Sigmoid colon (tissue), 7 donors: ENCODE data around the gene GBP2. TPM values are rescaled to one million over a fixed set of nuclear protein-coding genes. Genes with fewer than 3 reads are reported as not detected.
"Not testable (repeated sequence)": the region's sequence is repeated elsewhere in the genome, so short reads cannot be mapped to it uniquely, and the experiment has no call there.

ENCODE experiments used
- DNase-seq: peaks from one replicate; pipeline ENCODE4 v3.0.0-alpha.2; 2019
- H3K27ac ChIP-seq, 4 donors: fragments of 200-600 bp; sonication (generic); one replicate each; pipeline ENCODE4 v1.5.1; 2016 to 2019; ENCODE audit warnings: mild to moderate bottlenecking in 1 of 4
- H3K27me3 ChIP-seq, 3 donors: fragments of 200-600 bp; sonication (generic); one replicate each; pipeline ENCODE4 v1.5.1; 2019; ENCODE audit warnings: mild to moderate bottlenecking in 1 of 3
- H3K36me3 ChIP-seq, 4 donors: fragments of 200-600 bp; sonication (generic); one replicate each; pipeline ENCODE4 v1.5.1; 2016 to 2019
- H3K4me1 ChIP-seq, 4 donors: fragments of 200-600 bp; sonication (generic); one replicate each; pipeline ENCODE4 v1.5.1; 2017 to 2019
- H3K4me3 ChIP-seq, 4 donors: fragments of 200-600 bp; sonication (generic); one replicate each; pipeline ENCODE4 v1.5.1; 2017 to 2019; ENCODE audit warnings: mild to moderate bottlenecking in 2 of 4, moderate library complexity in 1 of 4
- H3K9me3 ChIP-seq, 4 donors: fragments of 200-600 bp in 3 of 4; sonication (generic) in 3 of 4; one replicate each; pipeline versions ENCODE4 v1.5.1 to v1.6.1; 2013 to 2019
- CTCF ChIP-seq, 4 experiments: fragments of 450-650 bp in 3 of 4; fragments of 200-600 bp in 1 of 4; IDR thresholded peaks; one replicate each; pipeline ENCODE4 v1.5.1; 2016 to 2019; ENCODE audit warnings: antibody characterized with exemption in 4 of 4, mild to moderate bottlenecking in 3 of 4, moderate library complexity in 2 of 4
- EP300 ChIP-seq, 4 donors: sonication (generic); formaldehyde crosslinking; IDR thresholded peaks; one replicate each; pipeline ENCODE4 v1.6.1; 2017; ENCODE audit warnings: antibody characterized with exemption in 4 of 4
- POLR2A ChIP-seq, 2 donors: fragments of 450-650 bp; IDR thresholded peaks; one replicate each; pipeline ENCODE4 v1.6.1; 2016; ENCODE audit warnings: antibody characterized with exemption in 2 of 2, mild to moderate bottlenecking in 2 of 2, moderate library complexity in 2 of 2
- POLR2AphosphoS5 ChIP-seq, 4 donors: sonication (generic); formaldehyde crosslinking; IDR thresholded peaks; one replicate each; pipeline ENCODE4 v1.6.1; 2017; ENCODE audit warnings: antibody characterized with exemption in 4 of 4
- WGBS, 2 donors: extraction: QIAGEN DNeasy Blood & Tissue Kit; methylation state at CpG; one replicate each; pipeline ENCODE4 v1.1.7; 2013; 5-methylcytosine and 5-hydroxymethylcytosine counted together
- intact Hi-C: fragments of 100-400 bp; cut with DNase I; formaldehyde crosslinking; loops from one replicate; pipeline ENCODE4 v1.15.1; 2023
- polyA plus RNA-seq, 3 donors: library from polyadenylated mRNA; stranded (reverse); fragments of 200-250 nt; gene quantifications; one replicate each; pipeline ENCODE4 v1.2.3, GENCODE V29; 2013
- total RNA-seq, 4 donors: library from RNA; depleted of rRNA; stranded (reverse); fragments of >200 nt; gene quantifications; one replicate each; pipeline ENCODE4 v1.1.0, GENCODE V29; 2016
- donor health status: healthy with polysubstance abuse.
- donor health status: Bipolar disorder and iron deficiency.
- donor health status: healthy.

Gene GBP2
- total and polyA plus RNA-seq, 7 donors: 39.5 to 152 (median 115) TPM

GRCh38 chr1:89081005-89081404 is 44.9 kb downstream of the GBP2 start:
- Histone ChIP-seq H3K36me3 (no peaks in the 10 kb centered on the region), H3K27me3 (no peaks in the 10 kb centered on the region), H3K27ac (no peak overlapping the region), H3K9me3 (no peaks in the 10 kb centered on the region), H3K4me3 (no peak overlapping the region), H3K4me1 (no peaks in the 10 kb centered on the region)
- 65 to 67% methylated on average over 3 of the region's 3 CpGs for WGBS, 2 donors
- DNase-seq: no peak
- intact Hi-C loops: no loop called here
- TF ChIP-seq EP300 (IDR thresholded peaks at IDR 0.05): no peak
- TF ChIP-seq POLR2AphosphoS5 (IDR thresholded peaks at IDR 0.05): no peak
- TF ChIP-seq CTCF (IDR thresholded peaks at IDR 0.05): no peak
- TF ChIP-seq POLR2A (IDR thresholded peaks at IDR 0.05): no peak

GRCh38 chr1:89080068-89080467 is 45.8 kb downstream of the GBP2 start:
- intact Hi-C loops: not testable (repeated sequence)

GRCh38 chr1:89072466-89073065 is 53.3 kb downstream of the GBP2 start:
- DNase-seq, H3K9me3 ChIP-seq, intact Hi-C loops, H3K4me3 ChIP-seq, H3K27me3 ChIP-seq, H3K27ac ChIP-seq, H3K36me3 ChIP-seq, H3K4me1 ChIP-seq: not testable (repeated sequence)
- WGBS, 2 donors: 69 to 80% methylated on average over 8 of the region's 8 CpGs

More at GRCh38 chr1:89080068-89080467, 45.8 kb downstream of the GBP2 start:
- not testable (repeated sequence) for H3K36me3 ChIP-seq, DNase-seq, H3K4me3 ChIP-seq, H3K27ac ChIP-seq, H3K4me1 ChIP-seq, H3K9me3 ChIP-seq, H3K27me3 ChIP-seq
- 90 to 97% methylated on average over 7 of the region's 7 CpGs for WGBS, 2 donors

- WGBS, 2 donors: 86% methylated on average over 1 of the region's 1 CpG
- Histone ChIP-seq H3K4me3 (peak overlapping the region in 3 of 4 donors; percentile 5 to 29 (median 25)), H3K27ac (peak overlapping the region in 1 of 4 donors; percentile 47), H3K36me3 (no peaks in the 10 kb centered on the region), H3K4me1 (peaks cover 0 to 6% (median 2%) of the 10 kb centered on the region in 4 donors), H3K27me3 (no peaks in the 10 kb centered on the region), H3K9me3 (no peaks in the 10 kb centered on the region)
- DNase-seq: no peak
- intact Hi-C loops: no loop called here
- TF ChIP-seq EP300 (IDR thresholded peaks at IDR 0.05): no peak
- no peak for TF ChIP-seq POLR2A (IDR thresholded peaks at IDR 0.05)
- TF ChIP-seq POLR2AphosphoS5 (IDR thresholded peaks at IDR 0.05): no peak
- no peak for TF ChIP-seq CTCF (IDR thresholded peaks at IDR 0.05)
Measured at GRCh38 chr1:89070509-89070908, 55.4 kb downstream of the GBP2 start.

GRCh38 chr1:89069951-89070350 is 56.0 kb downstream of the GBP2 start:
- H3K36me3 ChIP-seq: no peaks in the 10 kb centered on the region
- H3K27me3 ChIP-seq: no peaks in the 10 kb centered on the region
- WGBS, 2 donors: 41 to 66% methylated on average over 2 of the region's 2 CpGs
- peaks cover 0 to 7% (median 4%) of the 10 kb centered on the region in 4 donors for H3K4me1 ChIP-seq
- intact Hi-C loops: no loop called here
- no peaks in the 10 kb centered on the region for H3K9me3 ChIP-seq
- no peak for DNase-seq
- H3K4me3 ChIP-seq: peak overlapping the region; percentile 5 to 29 (median 18)
- TF ChIP-seq POLR2A (IDR thresholded peaks at IDR 0.05): no peak
- no peak for TF ChIP-seq POLR2AphosphoS5 (IDR thresholded peaks at IDR 0.05)
- TF ChIP-seq CTCF (IDR thresholded peaks at IDR 0.05): no peak
- no peak for TF ChIP-seq EP300 (IDR thresholded peaks at IDR 0.05)
- peak overlapping the region; percentile 25 to 47 (median 31) for H3K27ac ChIP-seq

- no peak for TF ChIP-seq EP300 (IDR thresholded peaks at IDR 0.05)
- no peak for TF ChIP-seq POLR2A (IDR thresholded peaks at IDR 0.05)
- no peak for TF ChIP-seq POLR2AphosphoS5 (IDR thresholded peaks at IDR 0.05)
- no peak for TF ChIP-seq CTCF (IDR thresholded peaks at IDR 0.05)
- no peak overlapping the region for H3K27ac ChIP-seq
- intact Hi-C loops: no loop called here
- no peak for DNase-seq
- peaks cover 0 to 14% (median 9%) of the 10 kb centered on the region in 4 donors for H3K4me1 ChIP-seq
- H3K27me3 ChIP-seq: no peaks in the 10 kb centered on the region
- H3K36me3 ChIP-seq: no peaks in the 10 kb centered on the region
- H3K4me3 ChIP-seq: no peak overlapping the region
- no peaks in the 10 kb centered on the region for H3K9me3 ChIP-seq
Measured at GRCh38 chr1:89068291-89068690, 57.6 kb downstream of the GBP2 start.
